NT2/D1 (cell line): ENCODE measurements around the gene SRP14.
"Not testable (repeated sequence)": the region's sequence is repeated elsewhere in the genome, so short reads cannot be mapped to it uniquely, and the experiment has no call there.

Experiments
- SUZ12 ChIP-seq: IDR thresholded peaks from 2 replicates; pipeline ENCODE4 v1.6.1; 2011; ENCODE audit not compliant: insufficient read length, insufficient read depth; ENCODE audit errors: extremely low read depth
- ZNF274 ChIP-seq: IDR thresholded peaks from 2 replicates; pipeline ENCODE4 v1.6.1; 2011; ENCODE audit warnings: mild to moderate bottlenecking, low read depth, low read length

DNA sequence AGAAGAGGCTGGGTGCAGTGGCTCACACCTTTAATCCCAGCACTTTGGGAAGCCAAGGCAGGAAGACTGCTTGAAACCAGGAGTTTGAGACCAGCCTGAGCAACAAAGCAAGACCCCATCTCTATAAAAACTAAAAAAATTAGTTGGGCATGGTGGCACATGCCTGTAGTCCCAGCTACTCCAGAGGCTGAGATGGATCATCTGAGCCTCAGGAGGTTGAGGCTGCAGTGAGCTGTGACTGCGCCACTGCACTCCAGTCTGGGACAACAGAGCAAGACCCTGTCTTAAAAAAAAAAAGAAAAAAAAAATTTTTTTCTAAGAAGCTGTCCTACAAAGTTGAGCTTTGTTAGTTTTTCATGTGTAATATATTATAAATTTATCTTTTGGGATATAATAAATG lies 3.8 kb downstream of the SRP14 start:
- not testable (repeated sequence) for TF ChIP-seq ZNF274, SUZ12
